ENCODE data around the gene IGSF9. TPM values are rescaled to one million over a fixed set of nuclear protein-coding genes. Genes with fewer than 3 reads are reported as not detected.
A peak's percentile ranks its signal among the peaks of the same experiment; 100 is the strongest.

IGSF9 gene
- total and polyA plus RNA-seq, 2 experiments from 2014 or later: 10.3 to 27.6 TPM

- TF ChIP-seq ZNF462 (CRISPR knock-in tag; IDR thresholded peaks at IDR 0.05): no peak
These were observed 2.2 kb downstream of the IGSF9 start (continued) for GRCh38 chr1:159943278-159943640.

- ATAC-seq: no peak
- Histone ChIP-seq H2AFZ (no peak overlapping the region), H3K27ac (ENCODE audit: low read depth) (no peak overlapping the region), H3K36me3 (ENCODE audit: insufficient read depth) (no peaks in the 10 kb centered on the region), H3K9me2 (ENCODE audit: insufficient read depth) (peaks cover 7% of the 10 kb centered on the region), H4K20me1 (replicated peaks; ENCODE audit: insufficient read depth) (peaks cover 4% of the 10 kb centered on the region; the same call in 1 of the 2 replicates), H3F3A (replicated peaks; ENCODE audit: low read depth) (no peaks in the 10 kb centered on the region), H3K4me2 (no peak overlapping the region), H3K4me1 (ENCODE audit: insufficient read depth) (peaks cover 25% of the 10 kb centered on the region), H3K4me3 (no peak overlapping the region), H3K79me2 (replicated peaks; ENCODE audit: insufficient read depth) (peaks cover 17% of the 10 kb centered on the region; the same call in 1 of the 2 replicates), H3K27me3 (ENCODE audit: insufficient read depth) (no peaks in the 10 kb centered on the region)
- no peak for DNase-seq (ENCODE audit: low spot score)
- Mint-ChIP-seq H3K4me3 (peak overlapping the region; percentile 1; the same call in 1 of the 3 replicates), H3K4me1 (peaks cover 48% of the 10 kb centered on the region), H3K27me3 (ENCODE audit: insufficient read depth, low read depth, poor library complexity) (peaks cover 17% of the 10 kb centered on the region), H3K9me3 (no peaks in the 10 kb centered on the region), H3K27ac (no peak overlapping the region), H3K36me3 (ENCODE audit: low read depth) (peaks cover 21% of the 10 kb centered on the region)
- no peak for TF ChIP-seq EZH2phosphoT487 (IDR thresholded peaks at IDR 0.05; ENCODE audit: unreplicated experiment)
- no peak for TF ChIP-seq REST (IDR thresholded peaks at IDR 0.05; ENCODE audit: unreplicated experiment)
- TF ChIP-seq CREB1 (CRISPR knock-in tag; IDR thresholded peaks at IDR 0.05; ENCODE audit: low read depth): no peak
- TF ChIP-seq ETS1 (IDR thresholded peaks at IDR 0.05): no peak
- TF ChIP-seq EZH2 (IDR thresholded peaks at IDR 0.05; ENCODE audit: low read depth, unreplicated experiment): no peak
- no peak for TF ChIP-seq STAT1 (IDR thresholded peaks at IDR 0.05; ENCODE audit: unreplicated experiment)
These were observed 2.7 kb downstream of the IGSF9 start for GRCh38 chr1:159942632-159943277.
